Measurements from ENCODE around the gene IFIT1.
"Not testable (repeated sequence)": the region's sequence is repeated elsewhere in the genome, so short reads cannot be mapped to it uniquely, and the experiment has no call there.

The IFIT1 gene

DNA sequence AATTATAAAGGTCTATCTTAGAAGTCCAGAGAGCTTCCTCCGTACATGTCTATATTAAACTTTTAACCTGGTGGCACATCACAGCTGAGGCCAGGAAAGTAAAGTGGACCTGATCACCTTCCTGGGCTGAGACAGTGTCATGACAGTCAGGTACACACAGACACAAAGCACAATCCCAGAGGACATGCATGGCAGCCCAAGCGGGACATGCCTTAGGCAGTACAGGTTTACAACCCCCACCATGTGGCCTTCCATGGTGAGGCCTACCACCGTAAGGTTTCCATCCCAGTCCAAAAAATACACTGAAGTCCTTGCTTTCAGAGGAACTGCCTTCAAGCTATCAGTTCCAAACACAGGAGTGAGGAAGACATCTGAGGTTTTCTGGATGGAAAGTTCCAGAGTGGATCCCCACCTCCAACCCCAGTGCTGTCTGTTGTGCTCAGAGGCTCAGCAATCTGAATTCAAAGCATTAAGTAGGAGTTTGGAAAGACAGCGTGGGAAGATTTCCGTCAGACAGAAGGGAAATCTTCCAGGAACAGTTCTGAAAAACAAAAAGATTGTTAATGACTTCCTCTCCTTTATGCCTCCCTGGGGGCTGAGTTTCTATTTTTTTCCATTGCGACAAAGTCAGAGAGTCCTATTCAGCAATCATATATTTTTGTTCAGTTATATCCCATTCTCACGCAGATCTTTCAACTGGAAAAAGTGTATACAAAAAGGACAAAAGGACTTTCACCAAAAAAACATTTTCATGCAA is 44.5 kb upstream of the IFIT1 start:
- TF ChIP-seq, protein P1, sequence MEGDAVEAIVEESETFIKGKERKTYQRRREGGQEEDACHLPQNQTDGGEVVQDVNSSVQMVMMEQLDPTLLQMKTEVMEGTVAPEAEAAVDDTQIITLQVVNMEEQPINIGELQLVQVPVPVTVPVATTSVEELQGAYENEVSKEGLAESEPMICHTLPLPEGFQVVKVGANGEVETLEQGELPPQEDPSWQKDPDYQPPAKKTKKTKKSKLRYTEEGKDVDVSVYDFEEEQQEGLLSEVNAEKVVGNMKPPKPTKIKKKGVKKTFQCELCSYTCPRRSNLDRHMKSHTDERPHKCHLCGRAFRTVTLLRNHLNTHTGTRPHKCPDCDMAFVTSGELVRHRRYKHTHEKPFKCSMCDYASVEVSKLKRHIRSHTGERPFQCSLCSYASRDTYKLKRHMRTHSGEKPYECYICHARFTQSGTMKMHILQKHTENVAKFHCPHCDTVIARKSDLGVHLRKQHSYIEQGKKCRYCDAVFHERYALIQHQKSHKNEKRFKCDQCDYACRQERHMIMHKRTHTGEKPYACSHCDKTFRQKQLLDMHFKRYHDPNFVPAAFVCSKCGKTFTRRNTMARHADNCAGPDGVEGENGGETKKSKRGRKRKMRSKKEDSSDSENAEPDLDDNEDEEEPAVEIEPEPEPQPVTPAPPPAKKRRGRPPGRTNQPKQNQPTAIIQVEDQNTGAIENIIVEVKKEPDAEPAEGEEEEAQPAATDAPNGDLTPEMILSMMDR (IDR thresholded peaks at IDR 0.05; ENCODE audit: control extremely low read depth, extremely low read depth, low read depth, missing control alignments) = no peak
- POLR2A ChIA-PET = no interaction called here
- DNase-seq (ENCODE audit: extremely low spot score) = no peak
- CTCF ChIA-PET = interaction anchor here (0.7 to 1.7 kb wide), 3 partner anchors 16 to 21 kb away, joined by 4 to 9 read pairs (median 4); no protein-coding TSS in a partner anchor

DNA sequence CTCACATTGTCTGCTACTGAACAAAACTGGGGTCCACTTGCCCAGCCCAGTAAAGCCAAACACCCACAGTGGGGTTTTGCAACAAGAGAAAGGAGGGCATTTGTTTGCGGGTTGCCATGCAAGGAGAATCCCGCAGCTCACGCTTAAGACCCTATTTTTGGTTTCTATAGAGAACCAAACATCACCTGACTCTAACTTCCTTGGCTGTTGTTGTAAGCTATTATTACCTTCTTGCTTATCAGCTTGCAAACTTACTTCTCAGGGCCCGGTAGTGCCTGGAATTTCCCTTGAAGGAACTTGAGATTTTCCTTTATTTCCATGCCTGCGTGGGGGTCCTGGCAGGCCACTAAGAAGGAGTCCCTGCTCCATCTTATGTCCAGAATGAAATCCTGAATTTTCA is 43.9 kb upstream of the IFIT1 start:
- no peak for DNase-seq (ENCODE audit: extremely low spot score)
- TF ChIP-seq, protein P1 (IDR thresholded peaks at IDR 0.05; ENCODE audit: control extremely low read depth, extremely low read depth, low read depth, missing control alignments) = no peak
- POLR2A ChIA-PET = no interaction called here
- CTCF ChIA-PET = interaction anchor here (0.7 to 1.7 kb wide), 3 partner anchors 16 to 21 kb away, joined by 4 to 9 read pairs (median 4); no protein-coding TSS in a partner anchor

DNA sequence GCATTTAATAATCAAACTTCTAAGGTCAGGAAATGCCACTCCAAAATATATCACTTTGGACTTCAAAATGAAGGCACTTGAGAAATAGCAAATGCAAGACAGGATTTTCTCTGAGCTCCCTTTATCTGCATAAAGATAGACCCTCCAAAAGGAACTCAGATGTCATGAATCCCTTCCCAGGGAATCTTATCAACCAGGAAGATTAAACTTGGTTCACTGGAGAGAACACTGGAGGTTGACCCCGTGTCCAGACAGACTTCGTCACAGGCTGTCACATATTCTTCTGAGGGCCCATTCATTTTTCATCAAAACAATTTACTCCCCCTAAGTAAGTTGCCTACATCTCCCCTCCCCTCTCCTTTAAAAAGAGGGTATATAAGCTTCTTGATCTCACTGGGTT is 43.4 kb upstream of the IFIT1 start:
- DNase-seq (ENCODE audit: extremely low spot score) = no peak
- ChIA-PET CTCF (interaction anchor here (1.7 kb wide), 1 partner anchor 20 kb away, joined by 9 read pairs; no protein-coding TSS in a partner anchor), POLR2A (no interaction called here)
- TF ChIP-seq, protein P1 (IDR thresholded peaks at IDR 0.05; ENCODE audit: control extremely low read depth, extremely low read depth, low read depth, missing control alignments) = no peak

DNA sequence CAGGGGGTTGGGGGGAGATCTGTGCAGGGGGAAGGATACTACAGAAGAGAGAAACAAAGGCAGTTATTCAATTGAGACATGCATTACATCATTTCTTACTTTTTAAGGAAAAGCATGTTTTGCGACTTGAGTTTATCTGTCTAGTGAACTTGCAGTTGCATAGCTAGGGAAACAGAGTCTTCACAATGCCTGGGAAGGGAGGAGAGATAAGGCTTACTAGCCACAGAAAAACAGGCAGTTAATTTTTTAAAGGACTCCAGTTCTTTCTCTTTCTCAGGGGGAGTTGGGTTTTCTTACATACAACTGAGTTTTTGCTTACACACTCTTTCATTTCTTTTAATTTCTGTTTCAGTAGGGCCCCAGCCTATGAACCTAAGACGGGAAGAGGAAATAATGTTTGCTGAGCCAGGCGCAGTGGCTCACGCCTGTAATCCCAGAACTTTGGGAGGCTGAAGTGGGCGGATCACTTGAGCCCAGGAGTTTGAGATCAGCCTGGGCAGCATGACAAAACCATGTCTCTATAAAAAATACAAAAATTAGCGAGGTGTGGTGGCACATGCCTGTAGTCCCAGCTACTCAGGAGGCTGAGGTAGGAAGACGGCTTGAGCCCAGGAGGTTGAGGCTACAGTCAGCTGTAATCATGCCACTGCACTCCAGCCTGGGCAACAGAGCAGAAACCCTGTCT is 41.6 kb upstream of the IFIT1 start:
- POLR2A ChIA-PET; DNase-seq (ENCODE audit: extremely low spot score): not testable (repeated sequence)
- CTCF ChIA-PET = interaction anchor here (1.1 to 3.0 kb wide), 2 partner anchors 13 to 18 kb away, joined by 3 to 26 read pairs; no protein-coding TSS in a partner anchor

DNA sequence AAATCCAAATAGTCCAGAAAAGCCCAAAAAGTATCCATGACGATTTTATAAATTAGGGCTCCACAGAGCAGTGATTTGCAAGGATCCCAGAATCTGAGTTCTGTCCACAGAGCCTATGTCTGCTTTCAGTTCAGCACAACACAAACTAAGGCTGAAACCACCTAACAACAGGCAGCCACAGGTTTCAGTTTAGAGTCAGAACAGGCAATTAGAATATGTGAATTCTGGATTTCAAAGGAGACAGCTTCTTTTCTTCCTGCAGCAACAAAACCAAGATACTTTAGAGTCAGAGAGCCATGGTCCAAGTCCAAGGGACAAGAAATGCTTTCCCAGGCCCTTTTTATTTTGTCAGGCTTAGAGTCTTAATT is 41.0 kb upstream of the IFIT1 start:
- TF ChIP-seq, protein P1 (IDR thresholded peaks at IDR 0.05; ENCODE audit: control extremely low read depth, extremely low read depth, low read depth, missing control alignments) = no peak
- peak; percentile 62 for DNase-seq (ENCODE audit: extremely low spot score)
- ChIA-PET CTCF (interaction anchor here (1.1 to 3.0 kb wide), 3 partner anchors 12 to 17 kb away, joined by 3 to 26 read pairs (median 7); no protein-coding TSS in a partner anchor), POLR2A (no interaction called here)

DNA sequence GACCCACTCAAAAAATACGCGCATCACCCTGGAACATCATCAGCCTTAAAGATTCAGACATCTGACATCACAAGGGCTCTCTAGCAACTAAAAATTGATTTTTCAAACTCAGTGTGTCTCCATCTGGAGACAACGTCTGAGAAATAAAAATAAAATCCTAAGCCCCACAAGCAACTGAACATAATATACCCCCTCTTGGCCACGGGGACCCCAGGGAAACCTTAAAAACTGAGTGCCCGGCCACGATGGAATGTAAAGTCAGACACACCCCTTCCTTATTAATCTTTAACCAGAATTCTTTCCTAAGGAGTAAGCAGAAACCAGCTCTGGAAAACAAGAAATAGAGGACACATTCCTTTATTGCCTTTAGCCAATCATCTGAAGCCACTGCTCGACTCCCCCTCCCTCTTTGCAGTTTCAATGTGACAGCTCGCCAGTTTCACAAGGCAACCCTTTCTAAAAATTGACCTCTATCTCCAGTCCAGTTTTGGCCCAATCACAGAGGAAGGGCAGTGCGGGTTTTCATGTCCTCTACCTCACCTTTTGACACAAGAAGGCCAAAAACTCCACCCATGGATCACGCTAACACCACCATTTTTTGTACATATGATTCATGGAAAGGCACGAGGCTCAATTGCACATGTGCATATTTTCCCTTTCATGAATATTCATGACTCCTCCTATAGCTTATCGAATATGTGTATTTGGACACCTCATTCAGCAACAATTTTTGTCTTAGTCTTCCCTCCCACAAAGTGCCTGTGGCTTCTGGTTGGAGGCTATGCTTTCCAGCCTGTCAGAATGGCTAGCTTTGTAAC is 40.4 kb upstream of the IFIT1 start:
- TF ChIP-seq, protein P1 (IDR thresholded peaks at IDR 0.05; ENCODE audit: control extremely low read depth, extremely low read depth, low read depth, missing control alignments) = no peak
- peak; percentile 24 for DNase-seq (ENCODE audit: extremely low spot score)
- ChIA-PET POLR2A (no interaction called here), CTCF (interaction anchor here (1.3 to 3.0 kb wide), 3 partner anchors 12 to 38 kb away, joined by 4 to 26 read pairs (median 7); no protein-coding TSS in a partner anchor)

All from GM10248 (cell line).